Stimulated activated CD4-positive, alpha-beta T cell treated with anti-CD3 and anti-CD28 coated beads, Interleukin-4, amount 100 ng/mL, for 1 hour (primary cell): Measurements from ENCODE around the gene STAT5B.
"Not testable (repeated sequence)": the region's sequence is repeated elsewhere in the genome, so short reads cannot be mapped to it uniquely, and the experiment has no call there.

Source experiments
- DNase-seq: peaks from one replicate; pipeline ENCODE4 v3.0.0-alpha.2; 2020

STAT5B gene

GRCh38 chr17:42193216-42193968, 82.8 kb downstream of the STAT5B start:
- DNase-seq = no peak

- DNase-seq = no peak
Observed at GRCh38 chr17:42192189-42193126, 83.7 kb downstream of the STAT5B start.

GRCh38 chr17:42191275-42191608, 84.9 kb downstream of the STAT5B start:
- DNase-seq = no peak

- no peak for DNase-seq
Observed at GRCh38 chr17:42190491-42191274, 85.5 kb downstream of the STAT5B start.

GRCh38 chr17:42189651-42189965, 86.6 kb downstream of the STAT5B start:
- DNase-seq = no peak

- DNase-seq = no peak
Observed at GRCh38 chr17:42188749-42189650, 87.2 kb downstream of the STAT5B start.

GRCh38 chr17:42187833-42188232, 88.4 kb downstream of the STAT5B start:
- no peak for DNase-seq

- DNase-seq = not testable (repeated sequence)
Observed at GRCh38 chr17:42186191-42186590, 90.0 kb downstream of the STAT5B start.

- DNase-seq = no peak
Observed at GRCh38 chr17:42185621-42185930, 90.6 kb downstream of the STAT5B start.

- DNase-seq = no peak
Observed at GRCh38 chr17:42184713-42185620, 91.2 kb downstream of the STAT5B start, which contains the start of gene HCRT. TSS of gene HCRT (minus strand) at chr17:42185452. CDS start at chr17:42185365, 87 bp downstream.

GRCh38 chr17:42183741-42184711, 92.2 kb downstream of the STAT5B start:
- peak; percentile 77 for DNase-seq

GRCh38 chr17:42182927-42183734, 93.1 kb downstream of the STAT5B start:
- no peak for DNase-seq

- no peak for DNase-seq
Observed at GRCh38 chr17:42181851-42182207, 94.4 kb downstream of the STAT5B start.

- DNase-seq = peak; percentile 89
Observed at GRCh38 chr17:42180922-42181850, 95.0 kb downstream of the STAT5B start, which contains the start of gene KCNH4. TSS of gene KCNH4 (minus strand) at chr17:42181142. CDS start at chr17:42180945, 197 bp downstream.

GRCh38 chr17:42180411-42180921, 95.7 kb downstream of the STAT5B start:
- no peak for DNase-seq

GRCh38 chr17:42179911-42180410, 96.2 kb downstream of the STAT5B start:
- DNase-seq = peak; percentile 31

GRCh38 chr17:42179335-42179734, 96.9 kb downstream of the STAT5B start:
- no peak for DNase-seq
